Uterus (tissue), 4 donors: ENCODE data around the gene CYP4F11. TPM values are rescaled to one million over a fixed set of nuclear protein-coding genes. Genes with fewer than 3 reads are reported as not detected.
"Not testable (repeated sequence)": the region's sequence is repeated elsewhere in the genome, so short reads cannot be mapped to it uniquely, and the experiment has no call there.

Source experiments
- DNase-seq, 2 donors: peaks; one replicate each; pipeline ENCODE4 v3.0.0-alpha.2; 2019 to 2020
- H3K27ac ChIP-seq, 2 donors: fragments of 200-600 bp; sonication (generic); 1 replicate in 1 of 2; 2 replicates in 1 of 2; pipeline ENCODE4 v1.5.1; 2016 to 2018
- H3K27me3 ChIP-seq, 2 donors: fragments of 200-600 bp; sonication (generic); one replicate each; pipeline ENCODE4 v1.5.1; 2018 to 2019; ENCODE audit warnings: control low read depth in 1 of 2
- H3K36me3 ChIP-seq, 2 donors: fragments of 200-600 bp; sonication (generic); one replicate each; pipeline ENCODE4 v1.5.1; 2019; ENCODE audit warnings: control low read depth in 1 of 2
- H3K4me1 ChIP-seq, 2 donors: fragments of 200-600 bp; sonication (generic); one replicate each; pipeline ENCODE4 v1.5.1; 2018 to 2019; ENCODE audit warnings: control low read depth in 1 of 2
- H3K4me3 ChIP-seq, 2 donors: fragments of 200-600 bp; sonication (generic); 1 replicate in 1 of 2; 2 replicates in 1 of 2; pipeline ENCODE4 v1.5.1; 2018 to 2019; ENCODE audit warnings: mild to moderate bottlenecking in 1 of 2
- H3K9me3 ChIP-seq, 2 donors: fragments of 200-600 bp; sonication (generic); one replicate each; pipeline ENCODE4 v1.5.1; 2019; ENCODE audit warnings: control low read depth in 1 of 2
- POLR2A ChIP-seq, 2 donors: fragments of 450-650 bp; IDR thresholded peaks; one replicate each; pipeline ENCODE4 v1.6.1; 2016; ENCODE audit warnings: antibody characterized with exemption in 2 of 2, mild to moderate bottlenecking in 1 of 2, moderate library complexity in 1 of 2
- intact Hi-C: fragments of 100-400 bp; cut with DNase I; formaldehyde crosslinking; loops from one replicate; pipeline ENCODE4 v1.15.1; 2023; ENCODE audit warnings: low total_unique reads
- total RNA-seq, 4 donors: library from RNA; depleted of rRNA in 3 of 4; stranded (reverse); fragments of >200 nt in 3 of 4; gene quantifications; one replicate each; pipeline versions ENCODE4 v1.1.0 to v1.2.4, GENCODE V29; 2014 to 2023
- TF ChIP-seq, protein P1 (sequence below), 4 experiments: fragments of 200-600 bp in 2 of 4; fragments of 450-650 bp in 2 of 4; sonication (generic) in 2 of 4; IDR thresholded peaks; one replicate each; pipeline ENCODE4 v1.5.1; 2016 to 2019; ENCODE audit warnings: antibody characterized with exemption in 4 of 4, mild to moderate bottlenecking in 2 of 4, moderate library complexity in 1 of 4
- donor health status: DM: yes; HTN: yes; CAD: no.

CYP4F11 gene
- total RNA-seq, 4 donors from 2014 or later = 0.21 to 0.24 TPM; not detected in 2

DNA sequence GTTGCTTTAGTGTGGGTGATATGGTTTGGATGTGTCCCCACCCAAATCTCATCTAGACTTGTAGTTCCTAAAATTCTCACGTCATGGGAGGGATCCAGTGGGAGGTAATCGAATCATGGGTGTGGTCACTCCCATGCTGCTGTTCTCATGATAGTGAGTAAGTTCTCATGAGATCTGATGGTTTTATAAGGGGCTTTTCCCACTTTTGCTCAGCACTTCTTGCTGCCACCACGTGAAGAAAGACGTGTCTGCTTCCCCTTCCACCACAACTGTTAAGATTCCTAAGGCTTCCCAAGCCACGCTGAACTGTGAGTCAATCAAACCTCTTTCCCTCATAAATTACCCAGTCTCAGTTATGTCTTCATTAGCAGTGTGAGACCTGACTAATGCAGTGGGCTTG is 40.5 kb upstream of the CYP4F11 start:
- no peaks in the 10 kb centered on the region for H3K9me3 ChIP-seq
- no peaks in the 10 kb centered on the region for H3K36me3 ChIP-seq
- H3K4me1 ChIP-seq = no peaks in the 10 kb centered on the region
- no peak overlapping the region for H3K4me3 ChIP-seq
- no peak overlapping the region for H3K27ac ChIP-seq
- intact Hi-C loops = no loop called here
- TF ChIP-seq POLR2A (IDR thresholded peaks at IDR 0.05) = no peak
- TF ChIP-seq, protein P1, sequence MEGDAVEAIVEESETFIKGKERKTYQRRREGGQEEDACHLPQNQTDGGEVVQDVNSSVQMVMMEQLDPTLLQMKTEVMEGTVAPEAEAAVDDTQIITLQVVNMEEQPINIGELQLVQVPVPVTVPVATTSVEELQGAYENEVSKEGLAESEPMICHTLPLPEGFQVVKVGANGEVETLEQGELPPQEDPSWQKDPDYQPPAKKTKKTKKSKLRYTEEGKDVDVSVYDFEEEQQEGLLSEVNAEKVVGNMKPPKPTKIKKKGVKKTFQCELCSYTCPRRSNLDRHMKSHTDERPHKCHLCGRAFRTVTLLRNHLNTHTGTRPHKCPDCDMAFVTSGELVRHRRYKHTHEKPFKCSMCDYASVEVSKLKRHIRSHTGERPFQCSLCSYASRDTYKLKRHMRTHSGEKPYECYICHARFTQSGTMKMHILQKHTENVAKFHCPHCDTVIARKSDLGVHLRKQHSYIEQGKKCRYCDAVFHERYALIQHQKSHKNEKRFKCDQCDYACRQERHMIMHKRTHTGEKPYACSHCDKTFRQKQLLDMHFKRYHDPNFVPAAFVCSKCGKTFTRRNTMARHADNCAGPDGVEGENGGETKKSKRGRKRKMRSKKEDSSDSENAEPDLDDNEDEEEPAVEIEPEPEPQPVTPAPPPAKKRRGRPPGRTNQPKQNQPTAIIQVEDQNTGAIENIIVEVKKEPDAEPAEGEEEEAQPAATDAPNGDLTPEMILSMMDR (IDR thresholded peaks at IDR 0.05) = no peak
- no peaks in the 10 kb centered on the region for H3K27me3 ChIP-seq
- no peak for DNase-seq

DNA sequence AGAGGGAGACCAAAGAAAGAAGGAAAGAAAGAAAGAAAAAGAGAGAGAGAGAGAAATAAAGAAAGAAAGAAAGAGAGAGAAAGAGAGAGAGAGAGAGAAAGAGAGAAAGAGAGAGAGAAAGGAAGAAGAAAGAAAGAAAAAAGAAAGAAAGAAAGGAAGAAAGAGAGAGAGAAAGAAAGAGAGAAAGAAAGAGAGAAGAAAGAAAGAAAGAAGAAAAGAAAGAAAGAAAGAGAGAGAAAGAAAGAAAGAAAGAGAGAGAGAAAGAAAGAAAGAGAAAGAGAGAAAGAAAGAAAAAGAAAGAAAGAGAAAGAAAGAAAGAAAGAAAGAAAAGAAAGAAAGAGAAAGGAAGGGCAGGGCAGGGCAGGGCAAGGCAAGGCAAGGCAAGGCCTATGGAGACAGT is 37.7 kb upstream of the CYP4F11 start:
- DNase-seq, intact Hi-C loops, H3K4me3 ChIP-seq, H3K36me3 ChIP-seq, H3K4me1 ChIP-seq, H3K27me3 ChIP-seq, H3K27ac ChIP-seq, H3K9me3 ChIP-seq: not testable (repeated sequence)

DNA sequence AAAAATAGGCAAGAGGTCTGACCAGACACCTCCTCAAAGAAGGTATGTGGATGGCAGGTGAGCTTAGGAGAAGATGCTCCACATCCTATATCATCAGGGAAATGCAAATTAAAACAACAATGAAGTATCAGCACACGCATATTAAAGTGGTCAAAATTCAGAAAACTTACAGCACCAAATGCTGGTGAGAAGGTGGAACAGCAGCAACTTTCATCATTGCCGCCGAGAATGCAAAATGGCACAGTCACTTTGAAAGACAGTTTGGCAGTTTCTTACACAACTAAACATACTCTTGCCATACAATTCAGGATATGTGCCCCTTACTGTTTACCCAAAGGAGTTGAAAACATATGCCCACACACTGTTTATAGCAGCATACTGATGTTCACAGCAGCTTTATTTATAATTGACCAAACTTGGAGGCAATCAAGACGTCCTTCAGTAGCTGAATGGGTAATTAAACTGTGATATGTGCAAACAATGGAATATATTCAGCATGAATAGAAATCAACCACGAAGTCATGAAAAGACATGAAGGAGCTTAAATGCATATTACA is 37.0 kb upstream of the CYP4F11 start:
- intact Hi-C loops = no loop called here

DNA sequence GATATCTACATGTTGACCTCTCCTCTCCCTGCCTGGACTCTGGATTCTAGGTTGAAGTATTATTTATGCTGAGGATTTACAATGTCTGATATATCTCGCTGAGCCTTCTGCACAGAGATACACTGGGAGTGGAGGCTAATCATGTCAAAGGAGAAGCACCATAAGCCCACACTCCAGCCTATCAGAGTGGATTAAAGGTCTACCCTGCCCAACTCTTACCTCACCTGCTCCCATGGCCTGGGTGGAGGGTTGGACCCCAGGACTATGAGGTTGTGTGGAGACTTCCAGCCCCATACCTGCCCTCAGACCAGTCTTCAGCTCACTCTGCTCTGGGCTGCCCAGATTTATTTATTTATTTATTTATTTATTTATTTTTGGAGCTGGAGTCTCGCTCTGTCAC is 29.9 kb upstream of the CYP4F11 start:
- Histone ChIP-seq H3K36me3 (no peaks in the 10 kb centered on the region), H3K27me3 (no peaks in the 10 kb centered on the region), H3K9me3 (no peaks in the 10 kb centered on the region), H3K4me1 (no peaks in the 10 kb centered on the region), H3K27ac (no peak overlapping the region), H3K4me3 (no peak overlapping the region)
- no peak for DNase-seq
- TF ChIP-seq POLR2A (IDR thresholded peaks at IDR 0.05) = no peak
- TF ChIP-seq, protein P1 (IDR thresholded peaks at IDR 0.05) = no peak
- intact Hi-C loops = no loop called here

More for the DNA sequence above, 37.0 kb upstream of the CYP4F11 start:
- Histone ChIP-seq H3K27ac (no peak overlapping the region), H3K36me3 (no peaks in the 10 kb centered on the region), H3K9me3 (no peaks in the 10 kb centered on the region), H3K4me1 (no peaks in the 10 kb centered on the region), H3K4me3 (no peak overlapping the region), H3K27me3 (no peaks in the 10 kb centered on the region)
- TF ChIP-seq, protein P1 (IDR thresholded peaks at IDR 0.05) = no peak
- TF ChIP-seq POLR2A (IDR thresholded peaks at IDR 0.05) = no peak
- DNase-seq = no peak

DNA sequence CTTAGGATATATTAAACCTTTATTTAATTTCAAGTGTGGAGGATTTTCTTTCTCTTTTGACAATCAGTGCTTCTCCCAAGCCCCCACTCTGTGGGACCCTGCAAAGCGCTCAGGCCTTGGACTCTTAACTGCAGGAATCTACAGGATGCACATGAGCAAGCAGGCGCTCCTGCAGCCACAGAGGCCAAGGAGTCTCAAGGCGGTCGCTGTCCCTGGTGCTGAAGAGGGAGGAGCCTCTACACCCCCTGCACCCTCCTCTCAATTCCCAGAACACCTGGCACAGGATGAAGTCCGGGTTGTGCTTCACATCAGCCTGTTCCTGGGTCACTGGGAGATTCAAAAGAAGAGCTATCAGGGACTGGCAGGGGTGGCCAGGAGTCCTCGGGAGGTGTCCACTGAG is 28.0 kb upstream of the CYP4F11 start:
- H3K4me1 ChIP-seq = no peaks in the 10 kb centered on the region
- H3K27ac ChIP-seq = no peak overlapping the region
- no peak for DNase-seq
- no peaks in the 10 kb centered on the region for H3K27me3 ChIP-seq
- no peaks in the 10 kb centered on the region for H3K36me3 ChIP-seq
- no peak overlapping the region for H3K4me3 ChIP-seq
- intact Hi-C loops = no loop called here
- TF ChIP-seq, protein P1 (IDR thresholded peaks at IDR 0.05) = no peak
- no peak for TF ChIP-seq POLR2A (IDR thresholded peaks at IDR 0.05)
- no peaks in the 10 kb centered on the region for H3K9me3 ChIP-seq

DNA sequence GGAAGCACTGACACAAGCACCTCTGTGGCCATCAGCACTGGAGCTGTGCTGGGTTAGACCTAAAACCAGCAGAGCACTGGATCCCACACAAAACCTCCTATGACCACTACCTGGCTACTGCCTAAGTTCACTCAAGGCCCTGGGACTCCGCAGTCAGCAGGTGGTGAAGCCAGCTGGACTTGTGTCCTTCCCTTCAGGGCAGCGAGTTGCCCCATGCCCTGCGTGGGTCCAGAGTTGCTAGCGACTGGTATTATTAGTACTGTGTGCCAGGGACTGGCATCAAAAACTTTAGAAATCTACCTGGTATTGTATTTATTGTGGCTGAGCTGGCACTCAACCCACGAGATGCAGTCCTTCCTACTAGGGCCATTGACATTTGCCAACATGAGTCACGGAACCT is 20.5 kb upstream of the CYP4F11 start:
- intact Hi-C loops = no loop called here
- H3K9me3 ChIP-seq = no peaks in the 10 kb centered on the region
- no peak overlapping the region for H3K4me3 ChIP-seq
- TF ChIP-seq POLR2A (IDR thresholded peaks at IDR 0.05) = no peak
- TF ChIP-seq, protein P1 (IDR thresholded peaks at IDR 0.05) = no peak
- no peaks in the 10 kb centered on the region for H3K36me3 ChIP-seq
- H3K4me1 ChIP-seq = no peaks in the 10 kb centered on the region
- H3K27ac ChIP-seq = no peak overlapping the region
- DNase-seq = no peak
- H3K27me3 ChIP-seq = no peaks in the 10 kb centered on the region
